ENCODE measurements around the gene C1QTNF12. TPM values are rescaled to one million over a fixed set of nuclear protein-coding genes. Genes with fewer than 3 reads are reported as not detected.

Gene C1QTNF12
- total and polyA plus RNA-seq, 2 experiments from 2014 or later, result 4.1 to 4.2 TPM

DNA sequence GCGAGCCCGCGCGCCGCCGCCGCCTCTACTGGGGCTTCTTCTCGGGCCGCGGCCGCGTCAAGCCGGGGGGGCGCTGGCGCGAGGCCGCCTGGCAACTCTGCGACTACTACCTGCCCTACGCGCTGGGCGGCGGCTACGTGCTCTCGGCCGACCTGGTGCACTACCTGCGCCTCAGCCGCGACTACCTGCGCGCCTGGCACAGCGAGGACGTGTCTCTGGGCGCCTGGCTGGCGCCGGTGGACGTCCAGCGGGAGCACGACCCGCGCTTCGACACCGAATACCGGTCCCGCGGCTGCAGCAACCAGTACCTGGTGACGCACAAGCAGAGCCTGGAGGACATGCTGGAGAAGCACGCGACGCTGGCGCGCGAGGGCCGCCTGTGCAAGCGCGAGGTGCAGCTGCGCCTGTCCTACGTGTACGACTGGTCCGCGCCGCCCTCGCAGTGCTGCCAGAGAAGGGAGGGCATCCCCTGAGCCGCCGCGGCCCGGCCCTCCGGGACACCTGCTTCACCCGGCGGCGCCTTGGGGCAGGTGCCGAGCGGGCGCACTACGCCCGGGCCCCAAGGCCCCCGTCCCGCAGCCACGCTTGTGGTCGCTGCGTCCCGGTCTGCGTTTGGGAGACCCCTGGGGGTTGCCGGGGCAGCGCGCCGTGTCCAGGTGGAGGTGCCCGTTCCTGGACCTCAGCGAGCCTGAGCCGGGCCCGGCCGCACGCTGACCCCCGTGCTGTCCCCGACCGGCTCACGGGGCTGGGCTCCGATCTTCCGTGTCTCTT is 13.5 kb downstream of the C1QTNF12 start (continued):
- TF ChIP-seq, protein P1, sequence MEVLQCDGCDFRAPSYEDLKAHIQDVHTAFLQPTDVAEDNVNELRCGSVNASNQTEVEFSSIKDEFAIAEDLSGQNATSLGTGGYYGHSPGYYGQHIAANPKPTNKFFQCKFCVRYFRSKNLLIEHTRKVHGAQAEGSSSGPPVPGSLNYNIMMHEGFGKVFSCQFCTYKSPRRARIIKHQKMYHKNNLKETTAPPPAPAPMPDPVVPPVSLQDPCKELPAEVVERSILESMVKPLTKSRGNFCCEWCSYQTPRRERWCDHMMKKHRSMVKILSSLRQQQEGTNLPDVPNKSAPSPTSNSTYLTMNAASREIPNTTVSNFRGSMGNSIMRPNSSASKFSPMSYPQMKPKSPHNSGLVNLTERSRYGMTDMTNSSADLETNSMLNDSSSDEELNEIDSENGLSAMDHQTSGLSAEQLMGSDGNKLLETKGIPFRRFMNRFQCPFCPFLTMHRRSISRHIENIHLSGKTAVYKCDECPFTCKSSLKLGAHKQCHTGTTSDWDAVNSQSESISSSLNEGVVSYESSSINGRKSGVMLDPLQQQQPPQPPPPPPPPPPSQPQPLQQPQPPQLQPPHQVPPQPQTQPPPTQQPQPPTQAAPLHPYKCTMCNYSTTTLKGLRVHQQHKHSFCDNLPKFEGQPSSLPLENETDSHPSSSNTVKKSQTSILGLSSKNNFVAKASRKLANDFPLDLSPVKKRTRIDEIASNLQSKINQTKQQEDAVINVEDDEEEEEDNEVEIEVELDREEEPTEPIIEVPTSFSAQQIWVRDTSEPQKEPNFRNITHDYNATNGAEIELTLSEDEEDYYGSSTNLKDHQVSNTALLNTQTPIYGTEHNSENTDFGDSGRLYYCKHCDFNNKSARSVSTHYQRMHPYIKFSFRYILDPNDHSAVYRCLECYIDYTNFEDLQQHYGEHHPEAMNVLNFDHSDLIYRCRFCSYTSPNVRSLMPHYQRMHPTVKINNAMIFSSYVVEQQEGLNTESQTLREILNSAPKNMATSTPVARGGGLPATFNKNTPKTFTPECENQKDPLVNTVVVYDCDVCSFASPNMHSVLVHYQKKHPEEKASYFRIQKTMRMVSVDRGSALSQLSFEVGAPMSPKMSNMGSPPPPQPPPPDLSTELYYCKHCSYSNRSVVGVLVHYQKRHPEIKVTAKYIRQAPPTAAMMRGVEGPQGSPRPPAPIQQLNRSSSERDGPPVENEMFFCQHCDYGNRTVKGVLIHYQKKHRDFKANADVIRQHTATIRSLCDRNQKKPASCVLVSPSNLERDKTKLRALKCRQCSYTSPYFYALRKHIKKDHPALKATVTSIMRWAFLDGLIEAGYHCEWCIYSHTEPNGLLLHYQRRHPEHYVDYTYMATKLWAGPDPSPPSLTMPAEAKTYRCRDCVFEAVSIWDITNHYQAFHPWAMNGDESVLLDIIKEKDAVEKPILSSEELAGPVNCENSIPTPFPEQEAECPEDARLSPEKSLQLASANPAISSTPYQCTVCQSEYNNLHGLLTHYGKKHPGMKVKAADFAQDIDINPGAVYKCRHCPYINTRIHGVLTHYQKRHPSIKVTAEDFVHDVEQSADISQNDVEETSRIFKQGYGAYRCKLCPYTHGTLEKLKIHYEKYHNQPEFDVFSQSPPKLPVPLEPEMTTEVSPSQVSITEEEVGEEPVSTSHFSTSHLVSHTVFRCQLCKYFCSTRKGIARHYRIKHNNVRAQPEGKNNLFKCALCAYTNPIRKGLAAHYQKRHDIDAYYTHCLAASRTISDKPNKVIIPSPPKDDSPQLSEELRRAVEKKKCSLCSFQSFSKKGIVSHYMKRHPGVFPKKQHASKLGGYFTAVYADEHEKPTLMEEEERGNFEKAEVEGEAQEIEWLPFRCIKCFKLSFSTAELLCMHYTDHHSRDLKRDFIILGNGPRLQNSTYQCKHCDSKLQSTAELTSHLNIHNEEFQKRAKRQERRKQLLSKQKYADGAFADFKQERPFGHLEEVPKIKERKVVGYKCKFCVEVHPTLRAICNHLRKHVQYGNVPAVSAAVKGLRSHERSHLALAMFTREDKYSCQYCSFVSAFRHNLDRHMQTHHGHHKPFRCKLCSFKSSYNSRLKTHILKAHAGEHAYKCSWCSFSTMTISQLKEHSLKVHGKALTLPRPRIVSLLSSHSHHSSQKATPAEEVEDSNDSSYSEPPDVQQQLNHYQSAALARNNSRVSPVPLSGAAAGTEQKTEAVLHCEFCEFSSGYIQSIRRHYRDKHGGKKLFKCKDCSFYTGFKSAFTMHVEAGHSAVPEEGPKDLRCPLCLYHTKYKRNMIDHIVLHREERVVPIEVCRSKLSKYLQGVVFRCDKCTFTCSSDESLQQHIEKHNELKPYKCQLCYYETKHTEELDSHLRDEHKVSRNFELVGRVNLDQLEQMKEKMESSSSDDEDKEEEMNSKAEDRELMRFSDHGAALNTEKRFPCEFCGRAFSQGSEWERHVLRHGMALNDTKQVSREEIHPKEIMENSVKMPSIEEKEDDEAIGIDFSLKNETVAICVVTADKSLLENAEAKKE (CRISPR knock-in tag; IDR thresholded peaks at IDR 0.05), result no peak
- TF ChIP-seq REST (IDR thresholded peaks at IDR 0.05; ENCODE audit: unreplicated experiment) (no peak), CREB1 (CRISPR knock-in tag; IDR thresholded peaks at IDR 0.05; ENCODE audit: low read depth) (no peak), JUNB (IDR thresholded peaks at IDR 0.05; ENCODE audit: unreplicated experiment) (no peak), STAT1 (IDR thresholded peaks at IDR 0.05; ENCODE audit: unreplicated experiment) (no peak)
